HG03095 (cell line): Measurements from ENCODE around the gene OASL.

Experiments used
- ATAC-seq: cut with Tn5 transposase; IDR thresholded peaks from one replicate; pipeline ENCODE4 v1.9.1; 2021; ENCODE audit warnings: moderate library complexity; ENCODE audit not compliant: unreplicated experiment

Gene OASL

DNA sequence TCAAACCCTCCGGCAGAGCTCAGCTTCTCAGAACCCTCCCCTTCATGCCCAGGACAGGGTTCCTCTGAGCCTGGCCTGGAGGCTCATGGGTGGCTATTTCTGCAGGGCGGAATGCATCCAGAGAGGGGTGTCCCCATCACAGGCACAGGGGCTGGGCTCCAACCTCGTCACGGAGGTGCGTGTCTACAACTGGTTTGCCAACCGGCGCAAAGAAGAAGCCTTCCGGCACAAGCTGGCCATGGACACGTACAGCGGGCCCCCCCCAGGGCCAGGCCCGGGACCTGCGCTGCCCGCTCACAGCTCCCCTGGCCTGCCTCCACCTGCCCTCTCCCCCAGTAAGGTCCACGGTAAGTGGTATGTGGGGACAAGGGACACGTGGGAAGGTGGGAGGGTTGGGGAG lies 45.0 kb downstream of the OASL start:
- no peak for ATAC-seq

DNA sequence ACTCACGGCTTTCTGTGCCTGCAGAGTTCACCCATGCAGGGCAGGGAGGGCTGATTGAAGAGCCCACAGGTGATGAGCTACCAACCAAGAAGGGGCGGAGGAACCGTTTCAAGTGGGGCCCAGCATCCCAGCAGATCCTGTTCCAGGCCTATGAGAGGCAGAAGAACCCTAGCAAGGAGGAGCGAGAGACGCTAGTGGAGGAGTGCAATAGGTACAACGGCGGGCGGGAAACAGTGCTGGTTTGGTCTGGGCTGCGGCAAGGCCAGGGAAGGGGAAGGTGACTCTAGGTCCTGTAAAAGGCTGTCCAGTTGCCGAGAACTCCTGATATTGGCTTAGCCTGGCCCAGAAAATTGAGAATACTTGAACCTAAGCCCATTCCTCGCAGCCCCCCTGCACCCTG lies 45.5 kb downstream of the OASL start:
- ATAC-seq, result no peak

DNA sequence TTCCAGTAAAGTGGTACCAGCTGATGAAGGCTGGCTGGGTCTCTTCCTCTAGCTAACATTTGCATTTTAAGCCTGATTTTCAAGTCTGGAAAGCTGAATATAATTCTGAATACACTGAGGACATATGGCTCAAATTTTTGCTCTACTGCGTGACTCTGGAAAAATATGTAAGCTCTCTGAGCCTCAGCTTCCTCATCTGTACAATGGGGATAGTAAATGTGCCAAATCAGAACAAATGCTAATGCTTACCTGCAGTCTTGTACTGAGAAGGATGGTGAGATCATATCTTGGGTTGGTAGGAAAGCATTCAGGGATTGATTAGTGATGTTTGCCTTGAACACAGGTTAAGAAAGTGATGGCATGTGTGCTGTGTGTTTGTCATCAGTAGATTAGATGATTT lies 46.1 kb downstream of the OASL start:
- ATAC-seq, result no peak

DNA sequence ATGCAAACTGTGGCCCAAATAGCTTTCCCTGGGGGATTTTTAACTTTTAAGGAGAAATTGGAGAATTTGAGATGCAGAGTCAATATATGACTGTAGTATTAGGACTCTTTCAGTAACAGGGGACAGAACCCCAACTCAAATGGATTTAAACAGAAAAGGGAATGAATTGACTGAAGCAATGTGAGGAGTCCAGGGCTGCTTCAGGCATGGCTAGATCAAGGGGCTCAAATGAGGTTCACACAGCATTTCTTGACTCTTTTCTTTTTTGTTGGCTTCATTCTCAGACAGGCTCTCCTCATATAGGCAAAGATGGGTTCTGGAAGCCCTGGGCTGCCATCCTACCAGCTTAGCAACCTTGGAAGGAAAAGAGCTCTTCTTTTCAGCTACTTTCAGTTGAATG lies 47.1 kb downstream of the OASL start:
- no peak for ATAC-seq

DNA sequence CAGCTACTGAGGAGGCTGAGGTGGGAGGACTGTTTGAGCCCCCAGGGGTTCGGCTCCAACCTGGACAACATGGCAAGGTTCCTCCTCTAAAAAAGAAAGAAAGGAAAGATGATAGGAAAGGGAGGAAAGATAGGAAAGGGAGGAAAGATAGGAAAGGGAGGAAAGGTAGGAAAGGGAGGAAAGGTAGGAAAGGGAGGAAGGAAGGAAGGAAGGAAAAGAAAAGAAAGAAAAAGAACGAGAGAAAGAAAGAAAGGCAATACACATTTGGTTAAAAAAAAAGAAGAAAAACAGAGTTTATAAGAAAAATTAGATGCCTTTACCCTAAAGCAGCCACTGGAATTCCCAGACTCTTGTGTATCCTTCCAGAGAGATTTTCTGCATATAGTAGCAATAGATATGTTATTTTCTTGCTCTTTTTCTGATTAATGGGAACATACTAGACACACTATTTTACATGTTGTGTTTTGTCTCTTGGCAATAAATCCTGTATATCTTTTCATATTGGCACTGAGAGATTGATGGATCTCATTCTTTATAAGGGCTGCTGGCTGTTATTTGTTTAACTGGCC lies 48.5 kb downstream of the OASL start:
- ATAC-seq, result no peak

DNA sequence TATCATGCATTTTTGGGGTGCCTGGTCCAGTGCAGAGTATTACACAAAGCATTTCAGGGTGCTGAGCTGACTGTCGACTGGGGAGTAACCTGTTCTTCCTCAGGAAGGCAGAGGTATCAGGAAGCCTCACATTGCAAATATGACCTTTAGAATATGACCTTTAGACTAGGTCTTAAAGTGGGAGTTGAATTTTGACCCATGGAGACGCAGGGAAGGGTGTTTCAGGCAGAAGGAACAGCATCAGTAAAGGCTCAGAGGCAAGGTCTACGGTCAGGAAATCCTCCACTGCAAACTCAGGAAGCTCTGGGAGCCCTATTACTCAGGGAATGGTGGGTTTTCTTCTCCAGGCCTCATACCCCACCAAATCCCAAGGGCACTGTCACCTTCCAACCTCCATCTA lies 49.4 kb downstream of the OASL start:
- no peak for ATAC-seq

DNA sequence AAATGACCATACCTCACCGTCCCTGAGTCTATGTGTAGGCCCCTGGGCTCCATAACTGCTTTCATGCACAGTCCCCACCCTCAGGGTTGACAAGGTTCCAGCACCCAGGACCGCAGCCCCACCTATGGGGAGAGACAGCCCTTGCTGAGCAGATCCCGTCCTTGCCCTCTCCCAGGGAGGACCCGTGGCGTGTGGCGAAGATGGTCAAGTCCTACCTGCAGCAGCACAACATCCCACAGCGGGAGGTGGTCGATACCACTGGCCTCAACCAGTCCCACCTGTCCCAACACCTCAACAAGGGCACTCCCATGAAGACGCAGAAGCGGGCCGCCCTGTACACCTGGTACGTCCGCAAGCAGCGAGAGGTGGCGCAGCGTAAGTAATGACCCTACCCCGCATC lies 50.4 kb downstream of the OASL start:
- no peak for ATAC-seq

DNA sequence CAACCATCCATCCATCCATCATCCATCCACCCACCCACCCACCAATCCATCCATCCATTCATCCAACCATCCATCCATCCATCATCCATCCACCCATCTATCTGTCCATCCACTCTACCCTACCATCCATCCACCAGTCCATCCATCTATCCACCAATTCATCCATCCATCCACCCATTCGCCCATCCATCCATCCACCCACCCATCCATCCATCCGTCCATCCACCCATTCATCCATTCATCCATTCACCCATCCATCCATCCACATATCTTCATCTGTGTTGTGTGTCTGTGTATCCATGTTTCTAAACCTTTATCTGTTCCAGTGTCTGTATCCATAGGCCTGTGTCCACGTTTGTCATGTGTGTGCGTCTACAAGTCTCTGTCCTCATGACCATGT lies 50.8 kb downstream of the OASL start:
- no peak for ATAC-seq

DNA sequence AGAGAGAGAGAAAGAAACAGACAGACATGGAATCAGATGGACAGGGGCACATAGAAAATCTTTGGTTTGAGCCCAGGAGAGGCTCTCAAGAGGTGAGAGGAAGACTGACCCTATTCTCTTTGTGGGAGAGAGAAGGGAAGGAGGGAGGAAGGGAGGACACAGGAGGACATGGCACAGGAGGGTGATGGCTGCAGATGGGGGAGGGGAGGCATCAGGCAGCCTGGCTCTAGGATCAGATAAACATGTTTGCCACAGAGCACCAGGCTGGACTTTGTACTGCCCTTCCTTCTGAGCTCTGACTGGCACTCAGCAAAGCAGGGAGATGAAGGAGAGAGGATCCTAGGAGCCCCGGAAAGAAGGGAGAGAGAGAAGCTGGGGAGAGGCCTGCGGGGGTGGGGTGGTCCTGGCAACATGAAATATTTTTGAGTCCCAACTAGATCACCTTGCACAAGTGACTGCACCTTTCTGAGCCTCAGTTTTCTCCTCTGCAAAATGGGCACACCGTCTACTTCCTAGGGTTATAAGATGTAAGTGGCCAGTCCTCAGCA lies 54.6 kb downstream of the OASL start:
- ATAC-seq, result no peak

DNA sequence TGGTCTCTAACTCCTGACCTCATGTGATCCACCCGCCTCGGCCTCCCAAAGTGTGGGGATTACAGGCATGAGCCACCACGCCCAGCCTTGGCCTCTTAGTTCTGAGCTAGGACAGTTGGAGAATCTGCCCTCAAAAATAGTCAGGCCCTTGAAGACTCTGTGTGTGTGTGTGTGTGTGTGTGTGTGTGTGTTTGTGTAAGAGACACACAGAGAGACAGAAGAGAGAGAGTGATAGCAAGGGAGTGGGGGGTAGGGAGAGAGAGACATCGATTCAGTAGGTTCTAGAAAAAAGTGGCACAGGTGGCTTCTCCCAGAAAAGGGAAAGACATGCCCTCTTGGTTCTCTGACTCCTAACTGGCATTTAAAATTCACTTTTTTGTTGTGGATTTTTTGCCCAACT lies 55.3 kb downstream of the OASL start:
- ATAC-seq, result no peak

DNA sequence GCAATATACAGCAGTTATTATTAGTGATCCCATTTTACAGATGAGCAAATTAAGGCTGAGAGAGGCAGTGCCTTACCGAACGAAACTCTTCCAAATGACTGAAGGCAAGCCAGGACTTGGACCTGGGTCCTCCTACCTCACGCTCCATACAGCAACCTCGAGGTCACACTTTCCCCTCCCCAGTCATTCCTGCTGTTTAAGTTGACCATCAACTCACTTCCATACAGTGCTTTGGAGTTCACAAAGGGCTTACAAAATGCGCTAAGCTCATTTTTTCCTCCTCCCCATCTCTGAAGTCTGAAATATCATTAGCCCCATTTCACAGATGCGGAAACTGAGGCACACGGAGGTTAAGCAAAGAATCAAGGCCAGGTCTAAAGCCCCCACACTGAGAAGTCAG lies 56.4 kb downstream of the OASL start:
- no peak for ATAC-seq

DNA sequence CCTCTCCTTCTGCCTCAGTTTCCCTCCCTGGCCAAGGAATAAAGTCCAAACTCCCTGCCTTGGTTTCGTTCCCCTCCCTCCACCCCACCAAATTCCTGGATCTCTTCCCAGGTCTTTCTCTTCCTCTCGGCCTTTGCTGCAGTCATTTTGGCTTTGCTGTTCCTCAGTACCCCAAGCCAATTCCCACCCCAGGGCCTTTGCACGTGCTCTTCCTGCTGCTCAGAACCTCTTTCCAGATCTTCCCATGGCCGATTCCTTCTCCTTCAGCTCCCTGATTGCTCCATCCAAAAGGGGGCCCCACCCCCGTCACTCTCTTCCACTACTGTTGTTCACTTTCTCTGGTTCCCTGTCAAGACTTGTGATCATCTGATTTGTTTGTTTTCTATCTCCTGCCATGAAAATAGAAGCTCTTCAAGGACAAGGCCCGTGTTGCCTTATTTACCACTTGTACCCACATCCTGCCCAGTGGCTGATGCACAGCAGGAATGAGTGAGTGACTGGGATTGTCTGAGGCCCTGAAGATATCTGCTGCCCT lies 57.6 kb downstream of the OASL start:
- ATAC-seq, result no peak

DNA sequence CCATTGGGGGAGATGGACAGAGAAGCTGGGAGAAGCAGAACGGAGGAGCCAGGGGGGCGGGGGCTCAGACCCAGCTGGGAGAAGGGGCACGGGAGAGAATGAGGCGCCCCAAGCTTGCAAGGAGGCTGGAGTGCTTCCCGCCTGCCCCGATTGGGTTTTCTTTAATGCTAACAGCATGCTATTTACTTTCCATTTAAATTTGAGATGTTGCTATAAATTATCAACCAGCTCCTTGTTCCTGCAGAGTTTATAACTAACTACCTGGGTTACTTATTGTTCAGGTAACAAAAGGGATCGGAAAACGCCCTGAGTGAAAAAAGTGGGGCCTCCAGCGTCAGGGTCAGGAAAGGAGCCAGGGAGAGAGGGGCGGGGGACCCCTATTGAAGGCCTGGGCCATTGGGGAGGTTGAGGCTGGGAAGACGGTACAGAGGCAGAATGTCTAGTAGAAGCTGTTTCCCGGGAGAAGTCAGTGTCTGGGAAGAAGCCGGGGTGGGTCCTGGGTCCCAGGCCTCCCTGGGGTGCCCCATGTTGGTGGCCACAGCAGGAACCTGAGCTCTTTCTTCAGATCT lies 58.2 kb downstream of the OASL start:
- no peak for ATAC-seq

DNA sequence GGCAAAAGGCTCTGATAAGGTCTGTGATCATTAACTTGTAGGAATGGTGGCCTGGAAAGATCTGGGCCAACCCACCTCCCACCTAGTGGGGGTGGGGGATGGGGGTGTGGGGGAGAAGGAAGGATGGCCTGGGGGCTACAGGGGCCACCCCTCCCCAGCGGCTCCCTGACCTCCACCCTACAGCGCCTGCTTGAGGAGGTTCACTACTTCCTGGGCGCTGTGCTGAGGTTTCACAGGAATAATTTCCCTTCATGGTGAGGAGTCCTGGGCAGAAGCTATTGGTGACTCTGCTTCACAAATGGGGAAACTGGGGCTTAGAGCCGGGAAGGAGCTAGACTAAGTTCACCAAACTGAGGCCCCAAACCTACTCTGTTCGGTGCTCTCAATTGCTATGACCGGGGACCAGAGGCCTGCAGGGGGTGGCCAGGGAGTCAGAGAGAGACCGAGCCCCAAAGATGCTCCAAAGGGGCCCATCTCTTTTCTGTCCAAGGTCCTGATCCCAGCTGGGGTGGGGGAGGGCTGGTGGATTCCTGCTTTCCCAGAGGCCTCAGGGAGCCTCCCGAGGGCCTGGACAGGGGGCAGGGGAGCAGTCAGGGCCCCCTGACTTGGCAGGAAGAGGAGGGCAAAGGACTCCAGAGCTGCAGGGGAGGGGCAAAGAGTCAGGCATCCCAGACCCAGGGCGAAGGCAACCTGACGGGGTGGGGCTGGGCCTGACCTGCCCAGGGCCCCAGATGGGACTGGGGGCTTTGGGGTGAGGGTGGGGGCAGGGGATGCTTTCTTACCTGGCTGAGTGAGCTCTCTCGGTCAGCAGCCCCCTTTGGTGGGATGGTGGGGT lies 59.0 kb downstream of the OASL start:
- ATAC-seq, result no peak

DNA sequence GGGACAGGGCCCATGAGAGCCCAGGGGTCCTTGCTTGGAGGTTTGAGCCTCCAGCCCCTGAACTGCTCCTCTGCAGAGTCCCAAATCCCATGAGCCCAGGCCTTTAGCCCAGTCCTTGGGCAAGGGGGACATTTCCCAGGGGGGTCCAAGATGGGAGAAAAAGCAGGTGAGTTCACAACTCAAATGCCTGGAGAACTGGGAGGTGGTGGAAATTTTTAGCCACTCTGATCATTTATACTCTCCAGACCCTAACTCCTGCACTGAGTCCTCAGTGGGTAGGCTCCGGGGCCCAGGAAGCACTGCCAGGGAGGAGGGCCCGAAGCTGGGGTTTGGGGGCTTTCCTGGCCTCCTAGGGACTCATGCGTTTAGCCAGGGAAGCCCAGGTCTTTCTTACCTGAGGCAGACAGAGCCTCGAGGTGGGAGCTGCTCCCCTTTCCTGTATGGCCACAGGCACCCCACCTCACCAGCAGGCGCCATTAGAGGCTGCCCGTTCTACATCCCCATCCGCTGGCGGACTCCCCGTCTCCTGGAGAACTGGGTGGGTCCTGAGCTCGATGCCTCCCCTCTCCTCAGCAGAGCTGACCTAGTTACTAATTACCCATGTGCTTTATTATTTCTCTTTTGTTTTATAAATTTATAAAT lies 59.7 kb downstream of the OASL start:
- ATAC-seq, result no peak

DNA sequence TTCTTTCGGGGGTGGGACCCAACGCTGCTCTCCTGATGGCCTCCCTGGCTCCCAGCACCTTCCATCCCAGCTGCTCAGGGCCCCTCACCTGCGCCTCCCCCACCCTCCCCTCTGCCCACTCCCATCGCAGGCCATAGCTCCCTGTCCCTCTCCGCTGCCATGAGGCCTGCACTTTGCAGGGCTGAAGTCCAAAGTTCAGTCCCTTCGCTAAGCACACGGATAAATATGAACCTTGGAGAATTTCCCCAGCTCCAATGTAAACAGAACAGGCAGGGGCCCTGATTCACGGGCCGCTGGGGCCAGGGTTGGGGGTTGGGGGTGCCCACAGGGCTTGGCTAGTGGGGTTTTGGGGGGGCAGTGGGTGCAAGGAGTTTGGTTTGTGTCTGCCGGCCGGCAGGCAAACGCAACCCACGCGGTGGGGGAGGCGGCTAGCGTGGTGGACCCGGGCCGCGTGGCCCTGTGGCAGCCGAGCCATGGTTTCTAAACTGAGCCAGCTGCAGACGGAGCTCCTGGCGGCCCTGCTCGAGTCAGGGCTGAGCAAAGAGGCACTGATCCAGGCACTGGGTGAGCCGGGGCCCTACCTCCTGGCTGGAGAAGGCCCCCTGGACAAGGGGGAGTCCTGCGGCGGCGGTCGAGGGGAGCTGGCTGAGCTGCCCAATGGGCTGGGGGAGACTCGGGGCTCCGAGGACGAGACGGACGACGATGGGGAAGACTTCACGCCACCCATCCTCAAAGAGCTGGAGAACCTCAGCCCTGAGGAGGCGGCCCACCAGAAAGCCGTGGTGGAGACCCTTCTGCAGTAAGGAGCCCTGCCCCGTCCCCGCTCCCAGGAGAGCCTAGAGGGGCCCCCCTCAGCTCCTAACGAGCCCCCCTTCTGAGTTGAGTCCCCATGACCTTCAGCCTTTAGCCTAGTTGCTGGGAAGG lies 60.5 kb downstream of the OASL start, which contains the start of gene HNF1A:
HNF1A (plus strand) TSS at position 248 of the 924 bp plus-strand sequence; CDS start at position 474, 226 bp downstream.
- no peak for ATAC-seq

DNA sequence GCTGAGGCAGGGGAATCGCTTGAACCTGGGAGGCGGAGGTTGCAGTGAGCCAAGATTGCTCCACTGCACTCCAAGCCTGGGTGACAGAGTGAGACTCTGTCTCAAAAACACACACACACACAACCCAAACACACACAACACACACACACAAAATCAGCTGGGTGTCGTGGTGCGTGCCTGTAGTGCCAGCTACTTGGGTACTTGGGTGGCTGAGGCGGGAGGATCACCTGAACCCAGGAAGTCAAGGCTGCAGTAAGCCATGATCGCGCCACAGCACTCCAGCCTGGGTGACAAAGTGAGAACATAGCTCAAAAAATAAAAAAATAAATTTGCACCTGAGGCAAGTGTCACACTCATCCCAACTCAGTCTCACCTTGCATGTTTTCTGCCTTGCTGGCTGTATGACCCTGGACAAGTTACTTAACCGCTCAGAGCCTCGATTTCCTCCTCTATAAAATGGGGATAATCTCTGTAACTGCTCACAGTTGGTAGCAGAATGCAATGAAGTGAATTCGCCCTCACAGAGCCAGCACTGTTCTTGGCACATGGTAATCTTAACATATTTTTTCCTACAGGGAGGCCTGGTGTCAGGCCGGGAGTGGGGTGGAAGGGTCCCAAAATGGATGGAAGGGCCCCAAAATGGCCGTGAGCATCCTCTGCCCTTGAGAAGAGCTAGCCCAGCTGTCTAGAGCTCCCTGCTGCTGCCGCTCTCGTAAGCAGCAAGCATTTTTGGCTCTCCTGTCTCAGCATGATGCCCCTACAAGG lies 61.3 kb downstream of the OASL start:
- no peak for ATAC-seq

DNA sequence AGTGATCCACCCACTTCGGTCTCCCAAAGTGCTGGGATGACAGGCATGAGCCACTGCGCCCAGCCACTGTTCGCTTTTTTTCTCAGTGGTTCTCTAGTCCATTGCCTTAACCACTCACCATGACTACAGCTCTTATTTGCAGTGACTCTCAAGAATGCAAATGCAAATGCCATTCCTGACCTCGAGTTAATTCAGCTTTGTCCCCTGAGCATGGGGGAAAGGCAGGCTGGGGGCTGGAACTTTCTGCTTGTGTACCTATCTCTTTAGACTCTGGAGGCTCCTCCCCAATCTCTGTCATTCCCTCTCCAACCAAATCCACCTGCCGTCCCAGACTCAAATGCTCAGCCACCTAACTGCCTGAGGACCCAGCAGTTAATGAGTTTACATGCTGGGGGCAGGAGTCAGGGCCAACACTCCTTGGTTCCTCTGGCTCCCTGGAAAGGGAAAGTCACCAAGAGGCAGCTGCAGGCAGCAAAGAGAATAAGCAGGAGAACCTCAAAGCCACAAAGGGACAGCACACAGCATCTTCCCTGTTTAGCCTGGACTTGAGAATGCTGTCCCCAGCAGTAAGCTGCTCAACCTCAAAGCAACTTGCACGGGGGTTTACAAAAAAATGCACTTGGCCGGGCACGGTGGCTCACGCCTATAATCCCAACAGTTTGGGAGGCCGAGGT lies 66.0 kb downstream of the OASL start:
- no peak for ATAC-seq
